A172 (cell line): ENCODE data around the gene TWF2. TPM values are rescaled to one million over a fixed set of nuclear protein-coding genes. Genes with fewer than 3 reads are reported as not detected.

ENCODE experiments used
- DNase-seq: peaks from one replicate; pipeline ENCODE4 v3.0.0-alpha.2; 2015; ENCODE audit warnings: low spot score
- total RNA-seq: library from RNA; depleted of rRNA; stranded (reverse); fragments of >200 nt; shearing (Covaris generic); gene quantifications from 2 replicates; pipeline ENCODE4 v1.2.3, GENCODE V29; 2014

TWF2 gene
- total RNA-seq, 1 experiment from 2014 or later, result 94.6 TPM

DNA sequence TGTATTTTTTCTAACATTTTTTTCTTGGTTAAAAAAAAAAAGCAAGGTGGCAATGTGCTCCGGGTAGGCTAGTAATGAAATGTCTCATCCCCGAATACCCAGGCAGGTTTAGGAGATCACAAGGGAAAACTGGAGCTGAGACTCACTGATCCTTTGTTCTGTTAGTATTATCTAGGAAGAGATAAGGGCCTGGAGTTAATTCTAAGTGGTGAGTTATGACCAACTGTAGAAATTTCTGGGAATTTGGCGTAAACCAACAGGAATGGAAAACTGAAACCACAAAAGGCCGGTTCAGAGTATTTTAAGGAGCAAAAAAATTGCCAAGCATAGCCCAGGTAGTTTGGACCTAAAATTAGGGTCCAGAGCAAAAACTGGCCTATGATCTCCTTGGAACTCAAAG is 19.0 kb upstream of the TWF2 start:
- no peak for DNase-seq

DNA sequence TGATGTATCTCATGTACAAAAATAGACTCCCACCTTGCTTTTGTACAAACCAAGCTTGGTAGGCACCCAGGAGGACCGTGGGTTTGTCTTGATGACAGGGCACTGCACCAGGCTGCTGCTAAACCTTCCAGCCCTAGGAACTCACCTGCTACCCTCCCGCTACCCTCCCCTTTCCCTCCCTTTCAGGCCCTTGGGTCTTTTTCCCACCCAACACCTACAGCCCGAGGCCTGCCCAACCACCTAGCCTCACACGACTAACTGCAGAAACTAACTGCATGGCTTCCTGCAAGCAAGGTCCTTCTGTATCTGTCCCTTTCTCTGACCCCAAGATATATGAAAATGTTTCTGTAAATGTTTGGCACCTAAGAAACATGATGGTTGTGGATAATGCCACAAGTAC is 17.7 kb upstream of the TWF2 start:
- DNase-seq, result no peak

DNA sequence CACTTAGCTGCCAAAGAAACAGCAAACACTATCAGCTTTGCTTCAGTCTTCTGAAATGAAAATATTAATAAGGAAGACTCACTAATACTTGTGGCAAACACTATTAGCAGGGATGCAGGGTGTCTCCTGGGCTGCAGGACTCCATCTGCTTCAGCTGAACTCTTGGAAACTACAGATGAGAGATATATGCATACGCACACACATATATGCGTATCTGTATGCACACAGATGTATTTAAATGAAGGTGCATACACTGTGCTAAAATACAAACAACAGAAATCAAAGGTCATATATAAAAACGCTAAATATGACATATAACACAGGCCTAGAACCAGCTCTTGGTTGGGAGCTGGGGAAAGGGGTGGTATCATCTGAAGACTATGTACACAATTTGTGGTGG is 17.2 kb upstream of the TWF2 start:
- DNase-seq, result no peak

DNA sequence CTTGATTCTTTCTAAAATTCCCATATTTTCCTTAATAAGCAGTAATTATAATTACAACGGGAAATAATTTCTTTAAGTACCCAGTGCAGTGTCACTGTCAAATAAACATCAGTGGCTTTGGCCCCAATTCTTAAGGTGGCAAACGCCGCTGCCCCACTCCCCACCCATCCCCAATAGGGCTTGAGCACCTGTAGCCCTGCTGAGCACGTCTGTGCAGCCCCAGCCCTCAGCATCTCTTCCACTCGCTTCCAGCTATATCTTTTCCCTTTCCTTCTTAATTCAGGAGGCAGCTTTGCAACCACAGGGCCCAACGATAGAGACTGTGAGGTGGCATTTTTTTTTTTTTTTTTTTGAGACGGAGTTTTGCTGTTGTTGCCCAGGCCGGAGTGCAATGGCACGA is 15.7 kb upstream of the TWF2 start:
- no peak for DNase-seq

DNA sequence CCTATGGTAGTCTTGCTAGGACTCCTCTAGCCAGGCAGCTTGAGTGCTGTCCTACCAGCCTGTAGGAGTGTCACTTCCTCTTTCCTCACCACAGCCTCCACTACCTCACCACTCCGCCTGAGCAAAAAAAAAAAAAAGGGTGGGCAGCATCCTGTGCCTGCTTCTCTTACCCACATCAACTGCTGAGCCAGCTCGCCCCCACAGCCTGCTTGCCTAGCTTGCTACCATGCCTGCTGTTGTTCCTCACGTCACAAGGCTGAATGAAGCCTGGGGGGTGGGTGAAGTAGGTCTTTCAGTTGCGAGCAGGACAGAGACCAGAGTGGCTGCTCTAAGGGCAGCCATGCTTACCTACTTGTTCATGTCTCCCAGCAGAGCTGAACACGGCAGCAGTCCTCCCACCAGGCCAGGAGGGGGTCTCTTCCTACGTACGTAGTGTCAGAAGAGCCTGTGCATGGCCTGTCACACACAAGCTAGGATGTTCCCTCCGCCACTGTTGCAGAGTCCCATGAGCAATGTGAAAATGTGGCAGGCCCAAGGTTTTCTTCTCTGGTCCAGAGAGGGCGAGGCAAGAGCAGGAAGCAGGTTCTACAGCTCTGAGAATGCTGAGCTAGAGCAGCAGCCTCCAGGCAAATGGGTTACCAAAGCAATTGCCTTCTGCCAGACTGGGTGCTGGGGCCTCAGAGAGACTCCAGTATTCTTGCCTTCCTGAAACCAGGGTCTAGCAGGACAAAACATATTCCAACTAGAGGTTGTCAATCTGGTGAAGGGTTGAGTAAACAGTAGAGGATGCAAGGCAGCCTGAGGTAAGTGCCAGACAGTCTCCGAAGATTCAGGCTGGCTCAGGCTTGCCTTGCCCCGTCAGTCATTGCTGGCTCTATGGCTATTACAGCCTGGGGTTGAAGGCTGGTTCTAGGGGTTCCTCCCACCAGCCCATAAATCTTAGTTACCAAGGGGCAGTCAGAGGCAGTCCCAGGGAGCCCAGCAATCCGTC is 14.7 kb upstream of the TWF2 start:
- DNase-seq, result no peak

DNA sequence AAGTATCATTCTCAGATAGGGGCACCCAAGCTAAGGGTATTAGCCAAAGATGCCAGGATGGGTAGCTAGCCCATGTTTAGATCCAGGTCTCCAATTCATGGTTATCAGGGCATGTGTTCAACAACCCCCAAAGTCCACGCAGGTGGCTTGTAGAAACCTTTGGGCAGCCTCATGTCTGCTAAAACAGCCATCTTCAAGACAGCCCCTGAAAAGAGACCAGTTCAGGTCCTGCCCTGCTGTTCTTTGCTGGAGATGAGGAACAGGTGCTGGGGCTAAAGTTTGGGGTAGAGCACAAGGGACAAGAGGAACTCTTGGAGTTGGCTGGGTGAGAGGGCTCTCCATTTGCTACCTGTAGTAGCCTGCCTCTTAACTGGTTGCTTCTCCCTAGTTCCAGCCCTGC is 11.2 kb upstream of the TWF2 start:
- no peak for DNase-seq

DNA sequence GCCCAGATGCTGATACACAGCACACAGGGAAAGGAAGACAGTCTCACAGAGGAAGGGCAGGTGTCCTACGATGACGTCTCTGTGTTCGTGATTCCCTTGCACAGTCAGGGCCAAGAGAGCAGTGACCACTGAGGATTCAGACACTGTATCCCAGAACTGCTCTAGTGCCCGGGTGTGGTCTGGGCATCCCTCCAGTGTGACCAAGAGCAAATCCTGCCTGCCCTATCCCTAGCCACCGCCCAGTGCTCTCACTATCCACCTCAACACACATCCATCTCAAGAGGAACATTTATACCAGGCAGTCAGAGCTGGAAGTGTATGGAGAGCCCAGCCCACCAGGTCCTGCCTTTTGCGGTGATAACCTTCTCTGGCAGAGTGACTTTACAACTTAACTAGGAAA is 10.7 kb upstream of the TWF2 start:
- no peak for DNase-seq

DNA sequence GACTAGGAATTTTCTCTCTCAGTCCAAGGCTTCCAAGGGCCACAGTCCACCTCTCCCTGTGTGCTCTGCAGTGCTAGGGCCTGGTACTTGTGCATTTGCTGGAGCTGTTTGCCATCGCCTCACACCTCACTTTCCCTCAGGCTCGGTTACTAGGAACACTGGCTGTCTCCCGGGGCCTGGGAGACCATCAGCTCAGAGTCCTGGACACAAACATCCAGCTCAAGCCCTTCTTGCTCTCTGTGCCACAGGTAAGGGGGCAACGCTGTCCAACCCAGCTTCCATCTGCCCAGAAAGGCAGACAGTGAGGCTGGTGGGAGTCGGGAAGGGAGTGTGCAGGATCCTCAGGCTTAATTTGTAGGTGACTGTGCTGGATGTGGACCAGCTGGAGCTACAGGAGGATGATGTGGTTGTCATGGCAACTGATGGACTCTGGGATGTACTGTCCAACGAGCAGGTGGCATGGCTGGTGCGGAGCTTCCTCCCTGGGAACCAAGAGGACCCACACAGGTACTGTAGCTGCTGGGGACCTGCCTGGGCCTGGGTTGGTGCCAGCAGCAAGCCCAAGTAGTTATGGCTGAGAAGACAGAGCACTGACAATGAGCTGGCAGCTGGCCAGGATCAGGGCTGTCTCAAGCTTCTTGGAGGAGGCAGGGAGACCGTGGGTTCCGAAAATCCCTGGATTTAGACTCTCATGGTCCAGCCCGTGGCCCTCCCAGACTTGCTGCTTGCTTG is 10.0 kb upstream of the TWF2 start:
- DNase-seq, result no peak

DNA sequence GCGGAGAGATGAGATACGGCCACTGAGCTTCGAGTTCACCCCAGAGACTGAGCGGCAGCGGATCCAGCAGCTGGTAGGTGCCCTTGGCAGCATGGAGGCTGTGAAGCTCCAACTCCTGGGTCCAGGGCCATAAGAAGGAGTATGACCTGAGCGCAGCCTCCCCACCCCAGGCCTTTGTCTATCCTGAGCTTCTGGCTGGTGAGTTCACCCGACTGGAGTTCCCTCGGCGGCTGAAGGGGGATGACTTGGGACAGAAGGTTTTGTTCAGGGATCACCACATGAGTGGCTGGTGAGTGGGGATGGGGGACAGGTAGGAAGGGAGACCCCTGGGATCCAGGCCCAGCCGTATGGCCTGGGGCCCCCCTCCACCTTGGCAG is 9.2 kb upstream of the TWF2 start:
- DNase-seq, result no peak

DNA sequence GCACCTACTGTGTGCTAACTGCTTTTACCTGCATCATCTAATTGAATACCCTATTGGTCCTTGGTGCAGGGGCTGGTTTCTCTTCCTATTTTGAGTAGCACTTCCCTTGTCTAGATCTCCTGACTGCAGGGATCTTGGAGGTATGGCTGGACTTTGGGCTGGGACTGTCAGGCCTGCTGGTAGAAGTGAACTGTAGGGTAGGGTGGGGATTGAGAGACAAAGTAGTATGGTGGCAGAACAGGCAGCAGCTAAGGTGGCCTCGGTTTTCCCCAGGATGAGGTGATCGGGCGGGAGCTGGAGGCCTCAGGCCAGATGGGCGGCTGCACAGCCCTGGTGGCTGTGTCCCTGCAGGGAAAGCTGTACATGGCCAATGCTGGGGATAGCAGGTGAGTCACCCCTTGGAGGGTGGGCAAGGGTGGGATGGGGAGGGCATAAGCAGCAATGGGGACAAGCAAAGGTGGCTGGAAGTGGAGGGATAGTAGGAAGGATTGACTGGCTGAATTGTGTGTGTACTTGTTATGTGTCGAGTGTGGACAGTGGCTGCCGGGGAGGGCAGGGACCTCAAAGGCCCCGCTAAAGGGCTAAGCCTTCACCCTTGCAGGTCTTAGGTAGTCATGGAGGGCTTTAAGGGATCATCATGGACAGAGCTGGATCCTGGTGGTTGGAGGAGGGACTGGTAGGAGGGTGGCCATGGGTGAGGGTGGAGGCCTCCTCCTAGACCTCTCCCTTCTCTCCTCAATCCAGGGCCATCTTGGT is 8.6 kb upstream of the TWF2 start:
- no peak for DNase-seq

DNA sequence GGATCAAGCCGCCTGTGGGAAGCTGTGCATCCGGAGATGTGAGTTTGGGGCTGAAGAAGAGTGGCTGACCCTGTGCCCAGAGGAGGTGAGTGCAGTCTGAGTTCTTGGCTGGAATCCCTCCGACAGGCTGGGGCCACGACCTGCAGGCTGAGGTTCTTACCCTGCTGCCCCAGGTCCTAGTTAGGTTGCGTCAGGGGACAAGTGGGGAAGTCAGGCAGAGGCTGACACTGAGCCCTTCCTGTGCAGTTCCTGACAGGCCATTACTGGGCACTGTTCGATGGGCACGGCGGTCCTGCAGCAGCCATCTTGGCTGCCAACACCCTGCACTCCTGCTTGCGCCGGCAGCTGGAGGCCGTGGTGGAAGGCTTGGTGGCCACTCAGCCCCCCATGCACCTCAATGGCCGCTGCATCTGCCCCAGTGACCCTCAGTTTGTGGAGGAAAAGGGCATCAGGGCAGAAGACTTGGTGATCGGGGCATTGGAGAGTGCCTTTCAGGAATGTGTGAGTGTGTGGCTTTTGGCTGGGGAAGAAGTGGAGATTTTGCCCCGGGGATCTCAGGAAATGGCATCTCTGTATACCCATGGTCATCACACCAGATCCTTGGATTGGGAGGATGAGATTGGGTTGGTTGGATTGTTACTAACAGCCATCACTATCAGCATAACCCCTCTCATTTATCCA is 7.9 kb upstream of the TWF2 start:
- DNase-seq, result no peak

DNA sequence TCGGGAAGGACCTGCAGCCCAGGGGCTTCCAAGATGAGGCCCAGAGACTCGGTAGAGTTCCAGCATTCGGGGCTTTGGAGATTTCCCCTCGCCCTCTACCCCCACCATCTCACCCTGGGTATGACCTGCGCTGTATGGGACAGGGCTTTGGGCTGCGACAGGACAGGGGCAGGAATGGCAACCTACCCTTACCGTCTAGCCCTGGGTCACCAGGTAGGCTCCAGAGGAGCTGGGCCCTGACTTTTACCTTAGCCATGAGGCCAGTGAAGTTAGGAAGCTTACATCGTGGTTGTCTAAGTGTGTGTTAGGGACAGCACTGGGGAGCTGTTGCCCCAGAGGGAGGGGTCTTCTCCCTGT is 7.3 kb upstream of the TWF2 start:
- no peak for DNase-seq

DNA sequence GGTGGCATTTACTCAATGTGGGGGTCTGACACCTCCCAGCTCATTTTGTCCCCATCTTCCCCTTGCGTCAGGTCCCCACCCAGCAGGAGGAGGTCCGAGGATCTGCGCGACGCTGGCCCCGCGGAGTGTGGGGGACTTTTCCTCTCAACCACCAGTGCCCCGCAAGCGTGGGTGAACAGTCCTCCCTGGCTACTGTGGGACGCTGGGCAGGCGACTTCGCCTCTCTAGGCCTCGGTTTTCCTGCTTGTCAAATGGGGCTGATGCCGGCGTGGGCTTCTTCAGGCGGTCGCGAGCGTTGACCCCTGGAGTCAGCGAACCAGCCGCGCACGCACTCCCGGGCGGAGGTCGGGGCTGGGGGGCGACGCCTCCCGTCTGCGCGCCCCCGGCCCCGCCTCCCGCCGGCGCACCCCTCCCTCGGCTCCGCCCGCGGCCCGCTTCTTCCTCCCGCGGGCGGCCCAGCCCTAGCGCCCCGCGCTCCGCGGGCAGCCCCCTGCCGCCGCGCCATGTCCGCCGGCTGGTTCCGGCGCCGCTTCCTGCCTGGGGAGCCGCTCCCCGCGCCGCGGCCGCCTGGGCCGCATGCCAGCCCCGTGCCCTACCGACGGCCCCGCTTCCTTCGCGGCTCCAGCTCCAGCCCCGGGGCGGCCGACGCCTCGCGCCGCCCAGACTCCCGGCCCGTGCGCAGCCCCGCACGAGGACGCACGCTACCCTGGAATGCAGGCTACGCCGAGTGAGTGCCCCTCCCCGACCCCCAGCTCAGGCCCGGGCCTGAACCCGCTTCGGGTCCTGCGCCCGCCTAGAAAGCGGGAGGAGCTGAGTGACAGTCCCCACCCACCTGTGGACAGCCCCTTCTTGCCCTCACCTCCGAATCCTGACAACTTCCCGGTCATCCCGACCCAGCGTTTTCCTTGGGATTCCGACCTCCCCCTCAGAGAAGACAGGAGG is 6.6 kb upstream of the TWF2 start, which contains the start of gene PPM1M:
Gene PPM1M, plus strand, starts transcription at position 438 of the 942 bp plus-strand sequence. Its CDS starts 66 bp downstream, at position 504.
- DNase-seq, result no peak

DNA sequence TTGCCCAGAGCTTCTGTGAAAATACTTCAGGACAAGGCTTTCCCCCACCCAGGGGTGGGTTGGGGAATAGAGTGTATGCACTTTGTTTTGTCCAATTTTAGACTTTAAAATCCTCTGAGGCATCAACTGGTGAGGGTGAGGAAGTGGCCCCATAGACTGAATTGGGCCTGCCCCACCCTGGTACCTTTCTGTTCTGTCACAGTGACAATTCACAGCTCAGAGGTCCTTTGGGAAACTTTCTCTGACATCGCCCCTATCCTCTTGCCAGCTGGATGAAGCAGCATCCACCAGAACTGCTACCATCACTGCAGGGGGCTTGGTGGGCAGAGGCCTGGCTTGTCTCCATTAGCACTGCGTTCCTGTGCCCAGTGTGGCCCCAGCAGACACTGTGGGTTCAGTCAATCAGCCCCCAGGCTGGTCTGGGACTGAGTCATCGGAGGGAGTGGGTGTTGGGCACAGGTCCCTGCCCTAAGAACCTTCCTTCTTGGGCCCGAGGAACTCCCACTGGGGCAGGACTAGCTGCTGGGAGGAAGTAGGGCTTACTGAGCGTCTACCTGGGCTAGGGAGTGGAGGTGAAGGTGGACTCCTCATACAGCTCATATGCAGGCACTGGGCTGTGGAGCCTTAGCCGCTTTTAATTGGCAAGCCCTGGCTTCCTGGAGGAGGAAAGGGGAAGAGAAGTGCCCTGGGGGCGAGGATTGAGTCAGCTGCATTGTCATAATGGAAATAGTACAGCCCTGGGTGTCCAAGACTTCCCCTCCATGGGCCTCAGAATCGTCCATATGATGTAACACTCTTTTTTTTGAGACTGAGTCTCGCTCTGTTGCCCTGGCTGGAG is 5.1 kb upstream of the TWF2 start:
- DNase-seq, result peak; percentile 41

DNA sequence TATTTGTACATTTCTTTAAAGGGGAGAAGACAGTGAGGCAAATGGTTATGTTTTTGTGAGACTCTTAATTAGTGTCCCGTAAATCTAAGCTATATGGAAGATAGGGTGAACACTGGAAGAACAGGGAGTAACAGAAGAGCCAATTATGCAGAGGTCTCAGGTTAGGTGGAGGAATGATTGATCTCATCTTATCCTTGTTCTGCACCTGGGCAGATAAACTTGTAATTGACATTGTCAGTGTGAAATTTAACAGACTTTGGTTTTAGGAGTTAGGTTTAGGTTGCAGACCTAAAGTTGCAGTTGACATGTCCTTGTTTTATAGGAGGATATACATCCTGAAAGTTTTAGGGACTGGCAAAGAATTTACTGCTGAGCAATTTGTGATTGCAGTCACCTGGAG is 3.1 kb upstream of the TWF2 start:
- no peak for DNase-seq

DNA sequence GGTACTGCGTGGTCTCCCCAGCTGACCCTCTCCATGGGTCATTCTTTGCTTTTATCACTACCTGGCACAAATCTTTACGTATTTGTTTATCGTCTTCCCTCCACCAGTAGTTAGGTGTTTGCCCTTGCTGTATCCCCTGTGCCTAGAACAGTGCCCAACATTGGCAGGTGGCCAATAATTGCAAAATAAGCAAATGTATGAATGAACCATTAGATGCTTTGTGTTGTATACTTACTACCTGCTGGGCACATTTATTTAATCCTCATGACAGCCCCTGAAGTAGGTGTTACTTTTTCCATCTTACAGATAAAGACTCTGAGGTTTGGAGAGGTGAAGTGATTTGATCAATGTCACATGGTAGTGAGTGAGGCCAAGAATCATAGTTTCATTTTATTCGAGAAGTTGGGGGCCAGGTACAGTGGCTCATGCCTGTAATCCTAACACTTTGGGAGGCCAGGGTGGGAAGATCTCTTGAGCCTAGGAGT is 2.0 kb upstream of the TWF2 start:
- no peak for DNase-seq

DNA sequence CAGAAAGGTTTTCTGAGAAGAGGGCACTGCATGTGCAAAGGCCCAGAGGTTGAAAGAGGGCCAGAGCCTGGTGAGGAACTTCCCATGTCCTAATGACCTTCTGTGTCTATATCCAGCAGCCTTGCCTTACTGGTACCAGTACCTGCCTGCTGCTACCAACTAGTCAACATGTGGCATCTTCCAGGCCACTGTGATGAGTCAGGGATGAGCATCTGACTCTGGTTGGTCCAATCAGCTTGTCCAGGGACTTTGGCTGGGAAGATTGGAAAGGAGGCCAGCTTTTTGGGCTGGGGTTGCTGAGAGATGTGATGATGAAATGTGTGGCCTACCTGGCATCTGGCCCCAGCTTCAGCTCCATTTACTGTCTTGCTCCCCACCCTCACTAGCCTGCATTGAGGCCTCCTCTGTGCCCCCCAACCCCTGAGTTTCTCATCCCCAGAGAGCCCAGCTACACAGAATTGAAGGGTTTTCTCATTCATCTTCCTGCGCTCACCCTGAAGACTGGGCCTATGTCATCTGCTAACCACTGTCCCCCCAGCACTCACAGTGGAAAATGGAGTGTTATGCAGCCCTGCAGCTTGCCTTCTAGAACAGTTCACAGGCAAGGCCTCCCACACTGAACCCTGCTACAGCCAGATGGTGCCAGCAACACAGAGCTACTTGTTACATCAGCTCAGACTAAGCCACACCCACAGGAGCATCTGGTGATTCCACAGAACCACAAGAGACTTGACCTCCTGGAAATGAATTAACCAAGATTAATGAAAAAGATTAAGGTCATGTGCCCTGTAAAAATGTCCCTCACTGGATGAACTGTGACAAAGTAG is 1.3 kb upstream of the TWF2 start:
- peak; percentile 80 for DNase-seq

DNA sequence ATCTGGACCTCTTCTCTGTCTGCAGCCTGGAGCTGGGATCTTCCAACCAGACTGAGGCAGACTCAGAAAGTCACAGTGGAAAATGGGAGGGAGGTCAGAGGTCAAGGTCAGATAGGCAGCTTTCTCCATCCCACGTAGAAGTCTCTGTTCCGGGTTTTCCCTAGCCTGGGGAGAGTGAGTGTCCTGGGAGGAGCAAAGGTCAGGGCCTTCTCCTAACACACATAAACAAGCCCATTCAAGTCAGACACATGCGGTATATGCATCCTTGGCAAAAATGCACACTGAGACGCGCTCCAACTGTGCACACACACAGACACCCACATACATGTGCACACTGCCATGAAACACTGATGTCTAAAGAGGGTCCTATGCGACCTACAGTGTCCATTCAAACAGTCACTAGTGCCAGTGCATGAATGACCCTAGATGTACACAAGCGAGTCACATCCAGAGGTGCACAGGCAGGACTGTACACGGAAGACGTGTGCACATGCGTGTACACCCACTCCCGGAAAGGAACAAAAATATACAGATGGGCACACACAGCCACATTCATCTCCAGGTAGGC is 681 bp downstream of the TWF2 start:
- DNase-seq, result no peak
